Mesenchymal stem cell (in vitro differentiated cells and primary cell): Measurements from ENCODE around the gene CNGA2.

Experiments used
- DNase-seq: peaks from one replicate; pipeline ENCODE4 v3.0.0-alpha.2; 2013
- H2AFZ ChIP-seq: one replicate; pipeline ENCODE4 v1.6.1; 2013; ENCODE audit warnings: low read depth, mild to moderate bottlenecking, control low read depth, inconsistent platforms, low read length, moderate library complexity
- H2AK5ac ChIP-seq: 2 replicates; pipeline ENCODE4 v1.6.1; 2013; ENCODE audit warnings: low read length, moderate library complexity, mild to moderate bottlenecking, inconsistent platforms; ENCODE audit not compliant: severe bottlenecking
- H2BK120ac ChIP-seq: one replicate; pipeline ENCODE4 v1.6.1; 2013; ENCODE audit warnings: low read depth, mild to moderate bottlenecking, inconsistent platforms, low read length, moderate library complexity
- H2BK12ac ChIP-seq, 2 experiments: one replicate each; pipeline ENCODE4 v1.6.1; 2013; ENCODE audit warnings: inconsistent platforms in 2 of 2, low read length in 2 of 2, mild to moderate bottlenecking in 2 of 2, moderate library complexity in 2 of 2, control low read depth in 1 of 2
- H2BK15ac ChIP-seq: one replicate; pipeline ENCODE4 v1.6.1; 2013; ENCODE audit warnings: mild to moderate bottlenecking, low read depth, inconsistent platforms; ENCODE audit not compliant: poor library complexity, severe bottlenecking
- H2BK5ac ChIP-seq: 2 replicates; pipeline ENCODE4 v1.6.1; 2013; ENCODE audit warnings: low read depth, mild to moderate bottlenecking, low read length, control low read depth, inconsistent platforms; ENCODE audit not compliant: poor library complexity, severe bottlenecking
- H3K14ac ChIP-seq, 2 experiments: one replicate each; pipeline ENCODE4 v1.6.1; 2013; ENCODE audit warnings: inconsistent platforms in 2 of 2, low read length in 2 of 2, control low read depth in 1 of 2, mild to moderate bottlenecking in 1 of 2, moderate library complexity in 1 of 2
- H3K18ac ChIP-seq, 2 experiments: one replicate each; pipeline ENCODE4 v1.6.1; 2013; ENCODE audit warnings: inconsistent platforms in 2 of 2, low read length in 2 of 2, control low read depth in 1 of 2, low read depth in 1 of 2, mild to moderate bottlenecking in 1 of 2
- H3K23ac ChIP-seq, 2 experiments: one replicate each; pipeline ENCODE4 v1.6.1; 2013; ENCODE audit warnings: inconsistent platforms in 2 of 2, low read length in 2 of 2, mild to moderate bottlenecking in 2 of 2, moderate library complexity in 2 of 2, control low read depth in 1 of 2
- H3K27ac ChIP-seq: 2 replicates; pipeline ENCODE4 v1.5.1; 2013; ENCODE audit warnings: mild to moderate bottlenecking, moderate library complexity, low read length, control low read depth, inconsistent platforms; ENCODE audit not compliant: poor library complexity, severe bottlenecking
- H3K27me3 ChIP-seq, 2 experiments: 2 replicates each; pipeline versions ENCODE4 v1.6.1 to v1.7.0; 2013; ENCODE audit warnings: low read length in 2 of 2, mild to moderate bottlenecking in 2 of 2, moderate library complexity in 2 of 2, control low read depth in 1 of 2, inconsistent platforms in 1 of 2; ENCODE audit not compliant: control insufficient read depth in 1 of 2, insufficient read depth in 1 of 2
- H3K36me3 ChIP-seq, 2 experiments: 2 replicates each; pipeline versions ENCODE4 v1.6.1 to v1.7.0; 2013; ENCODE audit warnings: low read length in 2 of 2, control low read depth in 1 of 2, inconsistent platforms in 1 of 2, low read depth in 1 of 2, mild to moderate bottlenecking in 1 of 2; ENCODE audit not compliant: insufficient read depth in 2 of 2, control insufficient read depth in 1 of 2
- H3K4ac ChIP-seq, 2 experiments: one replicate each; pipeline ENCODE4 v1.6.1; 2013; ENCODE audit warnings: inconsistent platforms in 2 of 2, low read length in 2 of 2, mild to moderate bottlenecking in 2 of 2, moderate library complexity in 2 of 2, control low read depth in 1 of 2, low read depth in 1 of 2
- H3K4me1 ChIP-seq: 2 replicates; pipeline ENCODE4 v1.6.1; 2013; ENCODE audit warnings: low read depth, low read length, control low read depth; ENCODE audit not compliant: control insufficient read depth, insufficient read depth
- H3K4me2 ChIP-seq: 2 replicates; pipeline ENCODE4 v1.6.1; 2013; ENCODE audit warnings: low read length, mild to moderate bottlenecking, inconsistent platforms; ENCODE audit not compliant: poor library complexity, severe bottlenecking
- H3K4me3 ChIP-seq, 2 experiments: 2 replicates each; pipeline versions ENCODE4 v1.5.1 to v1.7.0; 2013; ENCODE audit warnings: low read length in 2 of 2, mild to moderate bottlenecking in 2 of 2, control low read depth in 1 of 2, low read depth in 1 of 2; ENCODE audit not compliant: insufficient read depth in 1 of 2
- H3K79me1 ChIP-seq: replicated peaks from 2 replicates; pipeline ENCODE4 v1.6.1; 2013; ENCODE audit warnings: mild to moderate bottlenecking, control low read depth, low read length, inconsistent platforms; ENCODE audit not compliant: poor library complexity, severe bottlenecking
- H3K9ac ChIP-seq: 2 replicates; pipeline ENCODE4 v1.7.0; 2013; ENCODE audit warnings: mild to moderate bottlenecking, low read length, moderate library complexity
- H3K9me3 ChIP-seq: 2 replicates; pipeline ENCODE4 v1.7.0; 2013; ENCODE audit warnings: mild to moderate bottlenecking, low read length; ENCODE audit not compliant: control insufficient read depth
- H4K8ac ChIP-seq: one replicate; pipeline ENCODE4 v1.6.1; 2013; ENCODE audit warnings: inconsistent platforms, mild to moderate bottlenecking, low read length, moderate library complexity
- H4K91ac ChIP-seq: one replicate; pipeline ENCODE4 v1.6.1; 2013; ENCODE audit warnings: mild to moderate bottlenecking, low read length, inconsistent platforms
- WGBS: methylation state at CpG from one replicate; pipeline ENCODE4 v1.1.7; 2013; ENCODE audit warnings: mixed read lengths; 5-methylcytosine and 5-hydroxymethylcytosine counted together

Gene CNGA2

GRCh38 chrX:151729056-151729725 is 5.4 kb upstream of the CNGA2 start:
- Histone ChIP-seq H3K27ac (no peak overlapping the region), H3K23ac (no peak overlapping the region), H3K4me2 (no peak overlapping the region), H3K14ac (no peak overlapping the region), H3K4ac (no peak overlapping the region), H3K9me3 (no peaks in the 10 kb centered on the region), H3K9ac (no peak overlapping the region), H4K91ac (no peak overlapping the region), H2BK120ac (no peak overlapping the region), H3K4me3 (no peak overlapping the region), H3K27me3 (peaks cover 0 to 79% of the 10 kb centered on the region in 2 experiments), H3K36me3 (no peaks in the 10 kb centered on the region), H2AFZ (no peak overlapping the region), H3K18ac (no peak overlapping the region), H3K4me1 (no peaks in the 10 kb centered on the region), H2BK12ac (no peak overlapping the region), H2BK15ac (no peak overlapping the region), H2BK5ac (no peak overlapping the region), H3K79me1 (no peaks in the 10 kb centered on the region), H2AK5ac (no peak overlapping the region), H4K8ac (no peak overlapping the region)
- DNase-seq = no peak
- 62% methylated on average over 4 of the region's 4 CpGs for WGBS

DNA sequence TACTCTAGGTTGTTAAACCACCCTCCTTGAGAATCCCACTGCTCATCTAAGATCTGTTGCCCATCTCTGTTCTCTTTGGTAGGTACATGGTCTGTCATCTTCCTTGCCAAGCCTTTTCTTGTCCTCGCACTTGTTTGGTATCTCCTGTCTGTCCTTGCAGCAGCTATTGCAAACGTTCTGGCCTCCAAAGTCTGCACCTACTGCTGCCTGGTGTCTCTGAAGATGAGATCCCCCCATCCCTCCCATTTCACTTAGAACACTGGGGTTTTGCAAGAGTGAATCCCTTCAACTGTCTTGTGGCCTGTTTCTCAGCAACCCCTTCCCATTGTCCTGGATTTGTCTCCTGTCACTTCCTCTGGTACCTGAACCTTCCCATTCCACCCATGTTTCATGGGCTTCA is 673 bp downstream of the CNGA2 start:
- no peak overlapping the region for H3K4ac ChIP-seq

DNA sequence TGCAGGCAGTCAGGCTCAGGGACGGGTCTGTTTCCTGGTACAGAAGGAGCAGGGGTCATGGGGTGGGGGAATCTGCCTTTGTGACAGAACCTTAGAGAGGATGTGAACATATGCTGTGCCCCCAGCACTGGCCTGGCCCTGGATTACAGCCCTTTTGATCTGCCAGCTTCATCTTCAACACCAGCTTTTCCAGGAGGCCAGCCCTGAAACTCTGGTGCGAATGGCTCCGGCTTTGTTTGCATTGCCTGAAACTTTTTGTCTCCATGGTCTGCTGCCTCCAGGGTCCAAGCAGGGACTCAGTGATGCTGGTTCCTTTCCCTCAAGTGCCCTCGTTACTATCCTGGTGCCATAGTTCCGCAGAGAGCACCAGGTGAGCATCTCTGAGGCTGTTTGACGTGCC is 2.1 kb downstream of the CNGA2 start:
- no peak overlapping the region for H3K18ac ChIP-seq
- no peak overlapping the region for H2BK5ac ChIP-seq
- no peak overlapping the region for H2AFZ ChIP-seq
- no peak overlapping the region for H3K14ac ChIP-seq
- H3K4ac ChIP-seq = no peak overlapping the region
- H3K4me3 ChIP-seq = no peak overlapping the region
- peaks cover 0 to 75% of the 10 kb centered on the region in 2 experiments for H3K27me3 ChIP-seq
- no peak overlapping the region for H3K23ac ChIP-seq
- H3K36me3 ChIP-seq = no peaks in the 10 kb centered on the region
- no peak overlapping the region for H2BK15ac ChIP-seq
- no peak overlapping the region for H3K27ac ChIP-seq
- H4K8ac ChIP-seq = no peak overlapping the region
- H4K91ac ChIP-seq = no peak overlapping the region
- H2BK120ac ChIP-seq = no peak overlapping the region
- DNase-seq = no peak
- H3K4me2 ChIP-seq = no peak overlapping the region
- WGBS = 71% methylated on average over 6 of the region's 6 CpGs
- no peak overlapping the region for H3K9ac ChIP-seq
- peaks cover 12% of the 10 kb centered on the region for H3K9me3 ChIP-seq
- H3K4me1 ChIP-seq = no peaks in the 10 kb centered on the region
- H3K79me1 ChIP-seq = no peaks in the 10 kb centered on the region
- no peak overlapping the region for H2AK5ac ChIP-seq
- no peak overlapping the region for H2BK12ac ChIP-seq

More for the DNA sequence above, 673 bp downstream of the CNGA2 start:
- Histone ChIP-seq H3K4me2 (no peak overlapping the region), H3K9me3 (peaks cover 3% of the 10 kb centered on the region), H3K36me3 (no peaks in the 10 kb centered on the region), H3K27me3 (peaks cover 0 to 81% of the 10 kb centered on the region in 2 experiments), H3K14ac (no peak overlapping the region), H3K23ac (no peak overlapping the region), H4K8ac (no peak overlapping the region), H4K91ac (no peak overlapping the region), H3K18ac (no peak overlapping the region), H3K9ac (no peak overlapping the region), H3K27ac (no peak overlapping the region), H2BK5ac (no peak overlapping the region), H2AK5ac (no peak overlapping the region), H2BK15ac (no peak overlapping the region), H2AFZ (no peak overlapping the region), H2BK12ac (no peak overlapping the region), H2BK120ac (no peak overlapping the region), H3K79me1 (no peaks in the 10 kb centered on the region), H3K4me3 (no peak overlapping the region), H3K4me1 (no peaks in the 10 kb centered on the region)
- DNase-seq = no peak
- 55% methylated on average over 2 of the region's 2 CpGs for WGBS

GRCh38 chrX:151737494-151737893 is 2.9 kb downstream of the CNGA2 start:
- peaks cover 0 to 72% of the 10 kb centered on the region in 2 experiments for H3K27me3 ChIP-seq
- no peak overlapping the region for H2BK5ac ChIP-seq
- H2BK12ac ChIP-seq = no peak overlapping the region
- H2AK5ac ChIP-seq = no peak overlapping the region
- H3K36me3 ChIP-seq = no peaks in the 10 kb centered on the region
- H2BK120ac ChIP-seq = no peak overlapping the region
- no peak overlapping the region for H4K8ac ChIP-seq
- 81% methylated on average over 4 of the region's 5 CpGs for WGBS
- no peak overlapping the region for H3K23ac ChIP-seq
- no peak overlapping the region for H3K4ac ChIP-seq
- no peak overlapping the region for H3K14ac ChIP-seq
- H2BK15ac ChIP-seq = no peak overlapping the region
- H2AFZ ChIP-seq = no peak overlapping the region
- H3K4me3 ChIP-seq = no peak overlapping the region
- no peak overlapping the region for H3K18ac ChIP-seq
- H3K9me3 ChIP-seq = peaks cover 19% of the 10 kb centered on the region
- DNase-seq = no peak
- H3K79me1 ChIP-seq = no peaks in the 10 kb centered on the region
- H3K4me1 ChIP-seq = no peaks in the 10 kb centered on the region
- H4K91ac ChIP-seq = no peak overlapping the region
- H3K4me2 ChIP-seq = no peak overlapping the region
- no peak overlapping the region for H3K9ac ChIP-seq
- no peak overlapping the region for H3K27ac ChIP-seq
